Type B pancreatic cell (in vitro differentiated cells): ENCODE results near the gene MAML2. TPM values are rescaled to one million over a fixed set of nuclear protein-coding genes. Genes with fewer than 3 reads are reported as not detected.

Experiments used
- DNase-seq: peaks from one replicate; pipeline ENCODE4 v3.0.0; 2021; ENCODE audit warnings: mixed read lengths; ENCODE audit not compliant: unreplicated experiment; ENCODE audit errors: extremely low spot score
- H3K27ac Mint-ChIP-seq: 2 replicates; pipeline ENCODE4 v1.8.0; 2021; ENCODE audit warnings: mild to moderate bottlenecking, mixed read lengths
- H3K27me3 Mint-ChIP-seq: 2 replicates; pipeline ENCODE4 v1.8.0; 2021; ENCODE audit warnings: mixed read lengths
- H3K36me3 Mint-ChIP-seq: 2 replicates; pipeline ENCODE4 v1.8.0; 2021; ENCODE audit warnings: mixed read lengths
- H3K4me1 Mint-ChIP-seq: one replicate; pipeline ENCODE4 v1.8.0; 2021; ENCODE audit warnings: mixed read lengths; ENCODE audit not compliant: unreplicated experiment
- H3K4me3 Mint-ChIP-seq: 2 replicates; pipeline ENCODE4 v1.8.0; 2021; ENCODE audit warnings: mild to moderate bottlenecking, mixed read lengths
- H3K9me3 Mint-ChIP-seq: 2 replicates; pipeline ENCODE4 v1.8.0; 2021; ENCODE audit warnings: mixed read lengths
- CTCF ChIP-seq: fragments of 200-600 bp; sonication (generic); conservative IDR thresholded peaks from 2 replicates; pipeline ENCODE4 v1.5.0; 2021; ENCODE audit warnings: antibody characterized with exemption, mild to moderate bottlenecking
- total RNA-seq: library from RNA; stranded (reverse); gene quantifications from 2 replicates; pipeline ENCODE4 v1.2.1, GENCODE V29; 2021; ENCODE audit warnings: low replicate concordance

MAML2 gene
- total RNA-seq, 1 donor from 2014 or later, result 20.8 TPM

GRCh38 chr11:96328395-96329010, 14.5 kb downstream of the MAML2 start:
- H3K4me3 Mint-ChIP-seq, result peak overlapping the region; percentile 1
- peaks cover 52% of the 10 kb centered on the region for H3K4me1 Mint-ChIP-seq
- TF ChIP-seq CTCF, result no peak
- no peak for DNase-seq
- H3K36me3 Mint-ChIP-seq, result peaks cover 20% of the 10 kb centered on the region
- H3K27me3 Mint-ChIP-seq, result no peaks in the 10 kb centered on the region
- H3K27ac Mint-ChIP-seq, result peak overlapping the region; percentile 76
- H3K9me3 Mint-ChIP-seq, result peaks cover 9% of the 10 kb centered on the region

GRCh38 chr11:96326959-96327358, 16.0 kb downstream of the MAML2 start:
- Mint-ChIP-seq H3K27me3 (no peaks in the 10 kb centered on the region), H3K4me3 (peak overlapping the region; percentile 7), H3K9me3 (peaks cover 10% of the 10 kb centered on the region), H3K36me3 (peaks cover 27% of the 10 kb centered on the region), H3K27ac (peak overlapping the region; percentile 66), H3K4me1 (peaks cover 38% of the 10 kb centered on the region)
- TF ChIP-seq CTCF, result no peak
- DNase-seq, result no peak

GRCh38 chr11:96324912-96325311, 18.1 kb downstream of the MAML2 start:
- no peak for TF ChIP-seq CTCF
- Mint-ChIP-seq H3K27ac (peak overlapping the region; percentile 87), H3K4me1 (peaks cover 43% of the 10 kb centered on the region), H3K36me3 (peaks cover 32% of the 10 kb centered on the region), H3K9me3 (peaks cover 13% of the 10 kb centered on the region), H3K4me3 (peak overlapping the region; percentile 37), H3K27me3 (no peaks in the 10 kb centered on the region)
- DNase-seq, result no peak

- peaks cover 31% of the 10 kb centered on the region for H3K4me1 Mint-ChIP-seq
- peaks cover 21% of the 10 kb centered on the region for H3K36me3 Mint-ChIP-seq
- peaks cover 9% of the 10 kb centered on the region for H3K9me3 Mint-ChIP-seq
- no peak overlapping the region for H3K4me3 Mint-ChIP-seq
- no peak for DNase-seq
- peak overlapping the region; percentile 87 for H3K27ac Mint-ChIP-seq
- H3K27me3 Mint-ChIP-seq, result no peaks in the 10 kb centered on the region
- TF ChIP-seq CTCF, result no peak
These were observed 19.4 kb downstream of the MAML2 start for GRCh38 chr11:96323642-96323985.

GRCh38 chr11:96322775-96323641, 20.0 kb downstream of the MAML2 start:
- TF ChIP-seq CTCF, result no peak
- Mint-ChIP-seq H3K4me1 (peaks cover 26% of the 10 kb centered on the region), H3K36me3 (peaks cover 21% of the 10 kb centered on the region), H3K27me3 (no peaks in the 10 kb centered on the region), H3K27ac (peak overlapping the region; percentile 87), H3K4me3 (no peak overlapping the region), H3K9me3 (peaks cover 9% of the 10 kb centered on the region)
- no peak for DNase-seq
